Heart left ventricle (tissue), 16 donors: ENCODE results near the gene VPS39. TPM values are rescaled to one million over a fixed set of nuclear protein-coding genes. Genes with fewer than 3 reads are reported as not detected.

Source experiments
- ATAC-seq, 4 donors: fragments of 200-7000 bp; cut with Tn5 transposase; one replicate each; pipeline ENCODE4 v1.9.1; 2020 to 2022; ENCODE audit warnings: moderate library complexity in 4 of 4, mild to moderate bottlenecking in 3 of 4, moderate number of reproducible peaks in 1 of 4
- DNase-seq, 5 donors: peaks; one replicate each; pipeline ENCODE4 v3.0.0-alpha.2; 2020
- H3K27ac ChIP-seq, 12 donors: fragments of 200-600 bp; sonication (generic) in 4 of 12; one replicate each; pipeline versions ENCODE4 v1.5.0 to v1.8.0; 2016 to 2022; ENCODE audit warnings: mild to moderate bottlenecking in 2 of 12
- H3K27me3 ChIP-seq, 9 donors: fragments of 200-600 bp; sonication (generic) in 2 of 9; one replicate each; pipeline versions ENCODE4 v1.5.1 to v1.8.0; 2016 to 2022; ENCODE audit warnings: mild to moderate bottlenecking in 3 of 9
- H3K36me3 ChIP-seq, 9 donors: fragments of 200-600 bp; sonication (generic) in 2 of 9; one replicate each; pipeline versions ENCODE4 v1.5.0 to v1.8.0; 2018 to 2022; ENCODE audit warnings: mild to moderate bottlenecking in 2 of 9
- H3K4me1 ChIP-seq, 12 donors: fragments of 200-600 bp; sonication (generic) in 4 of 12; one replicate each; pipeline versions ENCODE4 v1.5.0 to v1.8.0; 2016 to 2022; ENCODE audit warnings: mild to moderate bottlenecking in 3 of 12
- H3K4me3 ChIP-seq, 12 donors: fragments of 200-600 bp; sonication (generic) in 4 of 12; one replicate each; pipeline versions ENCODE4 v1.5.0 to v1.8.0; 2017 to 2022; ENCODE audit warnings: mild to moderate bottlenecking in 9 of 12, moderate library complexity in 4 of 12
- H3K9me3 ChIP-seq, 12 donors: fragments of 200-600 bp; sonication (generic) in 4 of 12; one replicate each; pipeline versions ENCODE4 v1.5.0 to v1.8.0; 2016 to 2022; ENCODE audit warnings: mild to moderate bottlenecking in 1 of 12
- CTCF ChIP-seq, 12 donors: fragments of 200-600 bp; sonication (generic) in 4 of 12; IDR thresholded peaks; one replicate each; pipeline versions ENCODE4 v1.5.0 to v1.8.0; 2018 to 2022; ENCODE audit warnings: antibody characterized with exemption in 12 of 12, mild to moderate bottlenecking in 5 of 12
- POLR2A ChIP-seq, 2 donors: fragments of 450-650 bp; IDR thresholded peaks; one replicate each; pipeline ENCODE4 v1.6.1; 2017; ENCODE audit warnings: antibody characterized with exemption in 2 of 2, mild to moderate bottlenecking in 2 of 2, moderate library complexity in 2 of 2
- WGBS, 4 donors: extraction: QIAGEN DNeasy Blood & Tissue Kit in 2 of 4; methylation state at CpG; one replicate each; pipeline versions ENCODE4 v1.1.5 to v1.1.7; 2013 to 2018; 5-methylcytosine and 5-hydroxymethylcytosine counted together
- intact Hi-C, 10 donors: fragments of 100-400 bp; cut with DNase I; formaldehyde crosslinking; loops; one replicate each; pipeline versions ENCODE4 v1.11.1 to v1.14.2; 2022
- microRNA counts, 2 donors: library from miRNA; unstranded; fragments of <30 nt; microRNA quantifications; one replicate each; lab custom pipeline; 2016
- microRNA-seq, 4 donors: library from miRNA; unstranded; fragments of <30 nt; microRNA quantifications; one replicate each; pipeline versions ENCODE4 to v1.2.0, GENCODE V29; 2017 to 2020
- polyA plus RNA-seq, 2 donors: library from polyadenylated mRNA; stranded (reverse); fragments of 200-250 nt; gene quantifications; one replicate each; pipeline ENCODE4 v1.2.3, GENCODE V29; 2013
- total RNA-seq, 9 donors: library from RNA; depleted of rRNA in 2 of 9; stranded (reverse); fragments of >200 nt in 2 of 9; fragmentation: NEBNext Ultra II Directional in 3 of 9; extraction: Animal tissue kit (Norgen Biotek cat#: 25700) in 3 of 9; gene quantifications; one replicate each; pipeline versions ENCODE4 v1.1.0 to v1.2.4, GENCODE V29; 2016 to 2023
- donor health status: ischemic (EF 13 %, LVEDD 7.1; RV severe dilation, severe dysfunction).
- donor health status: healthy with polysubstance abuse.
- donor health status: DM: no; HTN: yes; CAD: no.
- donor health status: DM: no; HTN: no; CAD: no.
- donor health status: ischemic (EF 25% LVEDD 6.9; RV normal size, moderate dysfunction).
- donor health status: ischemic (EF 25% LVEDD 5.7; RV mildly dilated, moderate dysfunction).
- donor health status: healthy.
- donor health status: DM: yes; HTN: yes; CAD: no.
- donor health status: ischemic (EF 35%, LVEDD 5.7; RV mildly dilated, moderate dysfunction).
- donor health status: nonischemic (EF 11% LVEDD 7.7; RV severe dilation, severe dysfunction).
- donor health status: DM: yes; HTN: yes; CAD: no.
- donor health status: PGD.
- donor health status: ischemic (EF 29% LVEDD 5.4; RV normal size, mild dysfunction).
- donor health status: nonischemic (EF 23%, LVEDD 6.1; RV moderate dilation, normal function).

Gene VPS39
- total and polyA plus RNA-seq, 11 donors = 33.8 to 59.9 (median 48.0) TPM

- H3K9me3 ChIP-seq = peaks cover 0 to 8% (median 0%) of the 10 kb centered on the region in 12 donors
- no peaks in the 10 kb centered on the region for H3K27me3 ChIP-seq
- DNase-seq (no peak), ATAC-seq (no peak)
- TF ChIP-seq POLR2A (IDR thresholded peaks at IDR 0.05) (no peak), CTCF (IDR thresholded peaks at IDR 0.05) (no peak)
- no peak overlapping the region for H3K27ac ChIP-seq
- peaks cover 0 to 13% (median 0%) of the 10 kb centered on the region in 12 donors for H3K4me1 ChIP-seq
- WGBS, 4 donors = 57 to 62% (median 58%) methylated on average over 4 of the region's 4 CpGs
- intact Hi-C loops = no loop called here
- no peak overlapping the region for H3K4me3 ChIP-seq
- H3K36me3 ChIP-seq = no peaks in the 10 kb centered on the region
Observed at GRCh38 chr15:42111924-42112323, 96.2 kb downstream of the VPS39 start.

GRCh38 chr15:42110367-42110766 is 97.7 kb downstream of the VPS39 start:
- H3K4me1 ChIP-seq = peaks cover 0 to 17% (median 0%) of the 10 kb centered on the region in 12 donors
- intact Hi-C loops = no loop called here
- no peak overlapping the region for H3K4me3 ChIP-seq
- ATAC-seq (no peak), DNase-seq (no peak)
- TF ChIP-seq CTCF (IDR thresholded peaks at IDR 0.05) (no peak), POLR2A (IDR thresholded peaks at IDR 0.05) (no peak)
- no peaks in the 10 kb centered on the region for H3K27me3 ChIP-seq
- H3K9me3 ChIP-seq = peaks cover 0 to 3% (median 0%) of the 10 kb centered on the region in 12 donors
- H3K27ac ChIP-seq = no peak overlapping the region
- H3K36me3 ChIP-seq = no peaks in the 10 kb centered on the region
- WGBS, 4 donors = 73 to 78% (median 75%) methylated on average over 3 of the region's 3 CpGs

GRCh38 chr15:42108806-42109205 is 99.3 kb downstream of the VPS39 start:
- intact Hi-C loops = no loop called here
- TF ChIP-seq CTCF (IDR thresholded peaks at IDR 0.05) = no peak
- no peak for TF ChIP-seq POLR2A (IDR thresholded peaks at IDR 0.05)
- DNase-seq (no peak), ATAC-seq (no peak)
- Histone ChIP-seq H3K27me3 (no peaks in the 10 kb centered on the region), H3K4me3 (no peak overlapping the region), H3K9me3 (peaks cover 0 to 3% (median 0%) of the 10 kb centered on the region in 12 donors), H3K4me1 (peaks cover 0 to 17% (median 0%) of the 10 kb centered on the region in 12 donors), H3K27ac (no peak overlapping the region), H3K36me3 (no peaks in the 10 kb centered on the region)
- 83 to 87% (median 85%) methylated on average over 3 of the region's 3 CpGs for WGBS, 4 donors

MicroRNAs encoded within 50 kb of the gene (microRNA counts, 767-probe panel; counts per million panel counts)
- microRNA hsa-miR-627 (lab: Ali Mortazavi, UCI) = 1,728 to 1,960 counts per million in 2 donors

Small RNAs within 50 kb of the gene (microRNA-seq; reads per million reads assigned to microRNA genes)
- gene MIR627 = 4.3 to 33.6 (median 8.4) reads per million in 4 donors

Other genes with a start within 250 kb of the VPS39 start
- 10 to 100 TPM; 28.2 to 70.8 (median 43.9) TPM for gene EHD4, start 235.7 kb downstream of the VPS39 start, total RNA-seq
- gene EHD4, start 235.7 kb downstream of the VPS39 start, polyA plus RNA-seq = 10 to 100 TPM; 25.6 to 46.5 TPM
- 1 to 10 TPM in 1 of 9 donors, under 1 TPM in 3, not detected in 5; 0.05 to 1.1 (median 0.05) TPM for gene PLA2G4E, start 187.3 kb downstream of the VPS39 start, total RNA-seq
- under 1 TPM in 1 of 2 donors, not detected in 1; 0.01 TPM for gene PLA2G4E, start 187.3 kb downstream of the VPS39 start, polyA plus RNA-seq
- gene PLA2G4D, start 113.7 kb downstream of the VPS39 start, total RNA-seq = not detected
- gene PLA2G4D, start 113.7 kb downstream of the VPS39 start, polyA plus RNA-seq = not detected
- gene PLA2G4F, start 51.7 kb downstream of the VPS39 start, total RNA-seq = 1 to 10 TPM in 6 of 9 donors, under 1 TPM in 3; 0.09 to 9.0 (median 1.4) TPM
- gene PLA2G4F, start 51.7 kb downstream of the VPS39 start, polyA plus RNA-seq = 1 to 10 TPM in 1 of 2 donors, under 1 TPM in 1; 0.10 to 3.2 TPM
- 10 to 100 TPM in 7 of 9 donors, 1 to 10 TPM in 2; 8.8 to 30.2 (median 17.4) TPM for gene GANC, start 64.9 kb upstream of the VPS39 start, total RNA-seq
- 1 to 10 TPM; 6.8 to 8.4 TPM for gene GANC, start 64.9 kb upstream of the VPS39 start, polyA plus RNA-seq
- 10 to 100 TPM; 17.2 to 30.8 (median 19.9) TPM for gene TMEM87A, start 65.1 kb upstream of the VPS39 start, total RNA-seq
- 10 to 100 TPM in 1 of 2 donors, 1 to 10 TPM in 1; 9.3 to 23.0 TPM for gene TMEM87A, start 65.1 kb upstream of the VPS39 start, polyA plus RNA-seq
- gene CAPN3, start 151.2 kb upstream of the VPS39 start, total RNA-seq = 10 to 100 TPM in 1 of 9 donors, 1 to 10 TPM in 8; 1.3 to 12.2 (median 7.3) TPM
- gene CAPN3, start 151.2 kb upstream of the VPS39 start, polyA plus RNA-seq = 1 to 10 TPM; 2.0 to 9.9 TPM